GM21529 (cell line): ENCODE measurements around the gene SNX15.
A peak's percentile ranks its signal among the peaks of the same experiment; 100 is the strongest.
"Not testable (repeated sequence)": the region's sequence is repeated elsewhere in the genome, so short reads cannot be mapped to it uniquely, and the experiment has no call there.

Source experiments
- ATAC-seq: cut with Tn5 transposase; IDR thresholded peaks from one replicate; pipeline ENCODE4 v1.9.1; 2021; ENCODE audit not compliant: unreplicated experiment

Gene SNX15

GRCh38 chr11:65027213-65028067, at the start of gene SNX15:
SNX15 (plus strand) TSS chr11:65027439; CDS start chr11:65027538, 99 bp downstream.
- ATAC-seq, result peak; percentile 87

- ATAC-seq, result not testable (repeated sequence)
Observed at GRCh38 chr11:64983339-64983738, 43.9 kb upstream of the SNX15 start.

- ATAC-seq, result no peak
Observed at GRCh38 chr11:64987998-64988854, 39.0 kb upstream of the SNX15 start.

GRCh38 chr11:64989416-64989815, 37.8 kb upstream of the SNX15 start:
- ATAC-seq, result no peak

DNA sequence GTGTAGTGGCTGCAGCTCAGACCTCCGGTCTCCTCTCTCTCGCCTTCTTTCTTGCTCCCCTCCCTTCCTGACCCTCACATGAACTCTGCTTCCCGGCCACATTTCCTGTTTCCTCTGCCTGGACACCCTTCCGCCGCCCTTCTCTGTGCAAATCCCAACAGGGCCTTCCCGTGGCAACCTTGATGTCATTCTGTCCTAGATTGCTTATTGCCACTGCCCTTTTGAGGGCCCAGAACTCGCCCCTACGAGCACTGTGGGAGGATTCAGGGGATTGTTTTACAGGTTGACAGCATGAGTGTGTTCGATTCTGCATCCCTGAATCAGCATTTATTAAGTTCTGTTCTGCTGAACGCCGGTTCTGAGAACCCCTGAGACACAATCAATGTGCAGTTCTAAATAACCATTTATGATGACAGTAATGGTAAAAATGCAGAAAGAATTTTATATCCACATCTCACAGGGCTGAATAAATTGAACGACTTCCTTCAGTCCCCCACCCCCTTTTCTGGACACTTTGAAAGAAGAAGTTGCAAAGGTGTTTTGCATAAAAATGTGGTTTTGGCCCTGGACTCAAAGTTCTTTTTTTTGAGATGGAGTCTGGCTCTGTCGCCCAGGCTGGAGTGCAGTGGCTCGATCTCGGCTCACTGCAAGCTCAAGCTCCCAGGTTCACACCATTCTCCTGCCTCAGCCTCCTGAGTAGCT, 36.9 kb upstream of the SNX15 start:
- ATAC-seq, result no peak

DNA sequence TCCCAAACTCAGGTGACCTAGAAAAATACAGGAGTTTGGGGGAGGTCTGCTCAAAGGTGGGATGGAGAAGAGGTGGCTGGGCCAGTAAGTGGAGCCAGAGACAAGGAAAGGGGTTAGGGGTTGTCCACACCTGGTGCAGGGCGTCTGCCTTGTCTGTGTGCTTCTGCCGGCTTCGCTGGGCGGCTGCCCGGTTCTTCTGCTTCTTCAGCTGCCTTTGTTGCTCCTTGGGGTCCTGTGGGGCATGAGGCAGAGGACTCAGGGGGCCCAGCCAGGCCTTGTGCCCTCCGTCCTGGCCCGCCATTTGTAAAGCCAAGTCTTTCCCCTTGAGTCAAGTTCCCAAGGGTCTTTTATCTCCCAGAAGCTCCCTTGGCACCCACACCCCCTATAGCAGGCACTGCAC, 32.9 kb upstream of the SNX15 start:
- no peak for ATAC-seq

DNA sequence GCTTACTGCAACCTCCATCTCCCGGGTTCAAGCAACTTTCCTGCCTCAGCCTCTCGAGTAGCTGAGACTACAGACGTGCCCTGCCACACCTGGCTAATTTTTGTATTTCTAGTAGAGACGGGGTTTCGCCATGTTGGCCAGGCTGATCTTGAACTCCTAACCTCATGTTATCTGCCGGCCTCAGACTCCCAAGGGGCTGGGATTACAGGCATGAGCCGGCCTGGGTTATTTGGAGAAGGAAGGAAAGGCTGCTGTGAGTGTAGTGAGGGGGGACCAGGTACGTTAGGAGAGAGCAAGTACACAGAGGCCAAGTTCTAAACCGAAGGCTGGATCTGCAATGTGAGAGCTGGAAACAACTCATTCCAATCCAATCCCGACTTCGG, 30.9 kb upstream of the SNX15 start:
- ATAC-seq, result no peak

DNA sequence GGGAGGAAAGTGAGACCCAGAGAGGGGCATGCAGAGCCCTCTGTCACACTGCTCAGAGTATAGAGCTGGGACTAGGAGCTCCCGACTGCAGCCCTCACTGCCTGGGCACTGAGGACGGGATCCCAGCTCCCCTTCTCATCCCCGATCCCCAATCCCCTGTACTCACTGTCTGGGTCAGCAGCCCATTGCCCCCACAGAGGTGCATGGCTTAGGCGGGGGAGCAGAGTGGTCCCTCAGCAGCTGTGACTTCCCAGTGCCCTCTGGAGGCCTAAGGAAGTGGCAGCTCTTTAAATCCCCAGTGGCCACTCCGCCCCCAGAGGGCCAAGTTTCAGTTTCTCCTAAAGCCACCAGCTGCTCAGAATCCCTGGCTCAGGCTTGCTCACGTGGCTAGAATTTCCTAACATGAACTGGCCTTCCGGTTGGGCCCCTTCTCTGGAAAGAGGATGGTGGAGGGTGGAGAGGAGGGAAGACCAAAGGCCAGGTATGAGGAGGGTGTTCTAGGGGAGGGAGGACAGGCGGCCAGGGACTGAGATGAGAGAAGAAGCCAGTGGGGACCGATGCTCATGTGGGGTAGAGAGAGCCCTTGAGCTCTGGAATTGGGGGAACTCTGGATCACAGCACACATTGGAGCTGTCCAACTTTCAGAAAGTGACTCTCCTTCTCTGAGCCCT, 30.4 kb upstream of the SNX15 start, which contains the start of gene BATF2:
Gene BATF2, minus strand, starts transcription at position 262 of the 671 bp plus-strand sequence. Its CDS starts 57 bp downstream, at position 205.
- ATAC-seq, result no peak

GRCh38 chr11:64998141-64998540, 29.1 kb upstream of the SNX15 start:
- ATAC-seq, result no peak

DNA sequence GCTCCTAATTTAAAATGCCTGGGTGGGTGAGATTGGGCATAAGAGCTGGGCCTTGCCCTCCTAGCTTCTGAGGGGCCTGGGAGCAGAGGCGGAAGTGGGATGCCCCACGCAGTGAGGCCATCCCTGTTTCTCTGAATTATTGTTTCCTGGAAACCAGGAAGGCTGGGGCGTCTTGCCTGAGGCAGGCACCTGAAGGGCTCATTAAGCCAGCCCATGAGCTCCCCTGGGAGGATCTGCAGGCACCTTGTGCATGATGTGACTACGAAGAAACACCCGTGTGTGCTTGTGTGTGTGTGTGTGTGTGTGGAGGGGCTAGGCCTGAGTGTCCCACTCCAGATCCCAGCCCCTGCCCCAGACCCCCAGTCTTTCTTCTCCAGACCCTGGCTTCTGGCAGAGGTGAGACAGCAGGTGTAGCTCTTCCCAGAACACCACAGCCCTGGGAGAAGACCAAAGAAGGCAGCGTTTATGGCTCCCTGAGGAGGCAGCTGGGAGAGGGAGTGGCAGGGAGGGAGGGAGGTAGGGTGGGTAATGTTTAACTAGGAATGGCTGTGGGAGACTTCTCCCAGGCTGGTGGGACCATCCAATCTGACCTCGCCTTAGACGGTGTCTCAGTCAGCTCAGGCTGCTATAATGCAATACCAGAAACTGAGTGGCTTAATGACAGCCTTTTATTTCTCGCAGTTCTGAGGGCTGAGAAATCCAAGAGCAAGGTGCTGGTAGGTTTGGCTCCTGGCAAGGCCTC, 28.4 kb upstream of the SNX15 start:
- ATAC-seq, result no peak

GRCh38 chr11:64999478-64999877, 27.8 kb upstream of the SNX15 start:
- ATAC-seq, result no peak

GRCh38 chr11:65002706-65003105, 24.5 kb upstream of the SNX15 start:
- no peak for ATAC-seq

DNA sequence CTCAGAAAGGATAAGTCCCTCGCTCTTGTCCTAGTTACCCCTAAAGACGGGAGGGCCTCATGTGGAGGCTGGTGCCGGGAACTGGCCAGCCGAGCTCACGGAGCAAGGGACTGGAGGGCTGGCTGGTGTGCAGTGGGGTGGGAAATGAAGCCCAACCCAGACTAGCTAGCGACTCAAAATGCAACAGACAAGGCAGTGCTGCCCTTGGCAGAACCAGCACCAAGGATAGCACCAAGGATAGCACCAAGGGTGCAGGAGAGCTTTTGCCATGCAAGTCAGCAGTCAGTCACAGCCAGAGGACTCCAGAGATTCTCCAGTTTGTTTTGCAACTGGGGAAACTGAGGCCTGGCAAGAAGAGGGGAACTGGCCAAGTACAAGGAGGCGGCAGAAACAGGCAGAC, 24.0 kb upstream of the SNX15 start:
- ATAC-seq, result no peak

- ATAC-seq, result not testable (repeated sequence)
Observed at GRCh38 chr11:65003968-65004367, 23.3 kb upstream of the SNX15 start.

DNA sequence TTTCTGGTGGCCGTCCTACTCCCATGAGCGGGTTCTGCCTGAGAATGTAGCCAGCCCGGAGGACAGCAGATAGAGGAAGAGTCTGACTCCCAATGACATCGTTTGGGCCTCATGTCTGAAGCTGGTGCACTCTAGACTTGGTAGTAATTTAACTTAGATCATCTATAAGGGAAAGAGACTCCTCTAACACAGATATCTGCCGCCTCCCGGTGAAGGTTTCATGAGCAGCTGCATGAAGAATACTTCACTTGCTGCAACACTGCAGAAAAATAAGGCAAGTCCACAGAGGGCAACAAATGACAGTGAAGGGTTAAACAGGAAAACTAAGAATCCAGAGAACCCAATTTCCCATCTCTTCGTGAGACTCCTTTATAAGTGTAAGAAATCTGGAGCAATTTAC, 19.2 kb upstream of the SNX15 start:
- no peak for ATAC-seq

GRCh38 chr11:65008873-65009272, 18.4 kb upstream of the SNX15 start:
- no peak for ATAC-seq

GRCh38 chr11:65013130-65013887, 13.9 kb upstream of the SNX15 start:
- peak; percentile 69 for ATAC-seq

GRCh38 chr11:65013888-65014725, 13.1 kb upstream of the SNX15 start, which contains the start of gene ARL2:
ARL2 (plus strand) TSS chr11:65014160; CDS start chr11:65014208, 48 bp downstream.
- peak; percentile 74 for ATAC-seq
